BLaER1 treated with 17β-estradiol and CSF1 and Interleukin-3, amounts not matched to agents 10 nM and 100 nM (cell line): ENCODE data around the gene PAX7.
A peak's percentile ranks its signal among the peaks of the same experiment; 100 is the strongest.

Experiments
- H3K27ac ChIP-seq, 11 experiments: shearing (Covaris generic); formaldehyde crosslinking; 2 replicates each; pipeline ENCODE4 v1.8.1; 2022
- H3K27me3 ChIP-seq, 11 experiments: shearing (Covaris generic); formaldehyde crosslinking; 2 replicates each; pipeline ENCODE4 v1.8.1; 2022
- H3K36me3 ChIP-seq, 11 experiments: shearing (Covaris generic); formaldehyde crosslinking; 2 replicates each; pipeline ENCODE4 v1.8.1; 2022
- H3K4me1 ChIP-seq, 10 experiments: shearing (Covaris generic); formaldehyde crosslinking; 2 replicates each; pipeline ENCODE4 v1.8.1; 2022
- H3K4me2 ChIP-seq, 11 experiments: shearing (Covaris generic); formaldehyde crosslinking; 2 replicates each; pipeline ENCODE4 v1.8.1; 2022
- H3K4me3 ChIP-seq, 10 experiments: shearing (Covaris generic); formaldehyde crosslinking; 2 replicates each; pipeline ENCODE4 v1.8.1; 2022
- H3K9ac ChIP-seq, 11 experiments: shearing (Covaris generic); formaldehyde crosslinking; 2 replicates each; pipeline ENCODE4 v1.8.1; 2022
- H3K9me3 ChIP-seq, 11 experiments: shearing (Covaris generic); formaldehyde crosslinking; replicated peaks in 1 of 11; 2 replicates each; pipeline ENCODE4 v1.8.1; 2022
- H4K20me1 ChIP-seq, 11 experiments: shearing (Covaris generic); formaldehyde crosslinking; 2 replicates each; pipeline ENCODE4 v1.8.1; 2022
- Cebpa-rat ChIP-seq, 11 experiments: shearing (Covaris generic); IDR thresholded peaks; 2 replicates each; pipeline ENCODE4 v1.8.1; 2022

Gene PAX7

DNA sequence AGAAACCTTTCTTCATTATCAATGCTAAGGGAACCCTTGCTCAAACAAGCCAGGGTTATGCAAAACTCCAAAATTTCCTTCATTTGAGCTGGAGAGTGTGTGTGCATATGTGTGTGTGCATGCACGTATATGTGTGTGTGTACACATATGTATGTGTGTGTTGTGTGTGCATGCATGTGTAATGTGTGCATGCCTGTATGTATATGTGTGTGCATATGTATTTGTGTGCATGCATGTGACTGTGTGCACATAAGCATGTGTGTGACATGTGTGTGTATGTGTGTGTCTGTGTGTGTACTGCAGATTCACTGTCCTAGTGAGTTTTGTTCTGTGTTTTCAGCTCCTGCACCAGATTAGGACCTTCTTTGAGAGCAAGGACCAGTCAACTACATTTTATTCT, 28.2 kb downstream of the PAX7 start:
- Histone ChIP-seq H3K27ac (no peak overlapping the region), H4K20me1 (peaks cover 0 to 23% (median 0%) of the 10 kb centered on the region in 11 experiments; a peak in 7 of 22 replicates), H3K9ac (no peak overlapping the region), H3K4me2 (no peak overlapping the region), H3K9me3 (no peaks in the 10 kb centered on the region), H3K27me3 (peaks cover 0 to 23% (median 6%) of the 10 kb centered on the region in 11 experiments; a peak in 11 of 22 replicates), H3K4me1 (peaks cover 7 to 54% (median 46%) of the 10 kb centered on the region in 10 experiments; a peak in 19 of 20 replicates), H3K36me3 (no peaks in the 10 kb centered on the region), H3K4me3 (no peak overlapping the region)
- no peak for TF ChIP-seq Cebpa-rat (IDR thresholded peaks at IDR 0.05)

DNA sequence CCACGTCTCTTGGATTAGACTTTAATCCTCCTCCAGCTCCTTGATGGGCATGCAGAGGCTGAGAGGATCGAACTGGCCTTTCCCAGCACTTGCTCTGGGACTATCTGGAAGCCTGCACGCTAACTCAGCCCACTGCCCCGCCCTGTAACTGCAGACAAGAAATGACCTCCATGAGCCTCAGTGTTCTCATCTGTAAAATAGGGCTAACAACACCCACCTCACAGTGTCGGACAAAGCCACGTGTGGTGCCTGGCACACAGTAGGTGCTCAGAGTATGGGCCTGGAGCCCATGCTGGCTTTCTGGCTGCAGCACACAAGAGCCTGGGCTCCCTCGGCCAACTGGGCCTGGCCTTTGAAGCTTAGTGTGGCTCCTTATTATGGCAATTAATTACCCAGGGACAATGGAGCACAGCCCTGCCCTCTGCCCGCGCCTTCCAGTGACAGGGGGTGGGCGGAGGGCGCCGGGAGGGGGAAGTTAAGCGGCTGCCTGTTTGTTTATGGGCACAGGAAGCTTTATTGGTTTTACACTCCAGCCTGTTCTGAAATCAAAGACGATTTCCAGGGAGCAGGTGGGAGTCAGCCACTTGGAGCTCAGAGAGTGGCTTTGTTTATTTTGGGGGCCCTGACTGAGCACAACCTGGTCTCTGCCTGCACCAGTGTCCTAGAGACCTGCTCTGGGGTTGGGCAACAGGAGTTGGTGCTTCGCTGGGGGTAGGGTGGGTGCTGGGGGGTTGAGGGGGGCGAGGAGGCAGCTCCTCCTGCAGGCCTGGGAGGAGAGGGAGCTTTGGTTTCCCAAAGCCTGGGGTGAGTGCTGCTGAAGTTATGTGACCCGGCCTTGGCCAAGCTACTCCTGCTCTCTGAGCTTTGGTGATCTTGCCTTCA, 31.0 kb downstream of the PAX7 start:
- Histone ChIP-seq H3K4me1 (peaks cover 0 to 28% (median 19%) of the 10 kb centered on the region in 10 experiments; a peak in 13 of 20 replicates), H3K4me3 (no peak overlapping the region), H3K4me2 (peak overlapping the region in 7 of 11 experiments; percentile 38 to 59 (median 44); a peak in 13 of 22 replicates), H4K20me1 (peaks cover 0 to 25% (median 0%) of the 10 kb centered on the region in 11 experiments; a peak in 5 of 22 replicates), H3K36me3 (no peaks in the 10 kb centered on the region), H3K9me3 (no peaks in the 10 kb centered on the region), H3K27me3 (peaks cover 0 to 11% (median 0%) of the 10 kb centered on the region in 11 experiments; a peak in 4 of 22 replicates), H3K9ac (no peak overlapping the region), H3K27ac (no peak overlapping the region)
- no peak for TF ChIP-seq Cebpa-rat (IDR thresholded peaks at IDR 0.05)

DNA sequence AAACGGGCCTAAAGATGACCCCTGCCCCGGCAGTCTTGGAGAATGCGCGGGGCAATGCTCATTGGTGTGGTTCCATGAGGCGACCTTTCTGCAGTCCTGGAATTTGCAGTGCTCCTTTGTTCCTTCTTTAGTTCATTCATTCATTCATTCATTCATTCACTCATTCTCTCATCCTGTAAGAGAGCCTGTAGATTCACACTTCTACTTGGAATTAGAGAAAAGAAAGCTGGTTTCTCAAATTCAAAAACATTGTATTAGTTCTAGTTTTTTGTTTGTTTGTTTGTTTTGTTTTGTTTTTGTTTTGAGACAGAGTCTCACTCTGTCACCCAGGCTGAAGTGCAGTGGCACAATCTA, 31.6 kb downstream of the PAX7 start:
- no peak overlapping the region for H3K27ac ChIP-seq
- H3K27me3 ChIP-seq: peaks cover 0 to 12% (median 0%) of the 10 kb centered on the region in 11 experiments; a peak in 4 of 22 replicates
- no peaks in the 10 kb centered on the region for H3K9me3 ChIP-seq
- H4K20me1 ChIP-seq: peaks cover 0 to 25% (median 0%) of the 10 kb centered on the region in 11 experiments; a peak in 5 of 22 replicates
- no peak overlapping the region for H3K4me3 ChIP-seq
- no peak for TF ChIP-seq Cebpa-rat (IDR thresholded peaks at IDR 0.05)
- H3K36me3 ChIP-seq: no peaks in the 10 kb centered on the region
- peak overlapping the region in 3 of 11 experiments; percentile 40 to 49 (median 47); a peak in 4 of 22 replicates for H3K4me2 ChIP-seq
- no peak overlapping the region for H3K9ac ChIP-seq
- H3K4me1 ChIP-seq: peaks cover 0 to 27% (median 14%) of the 10 kb centered on the region in 10 experiments; a peak in 13 of 20 replicates

DNA sequence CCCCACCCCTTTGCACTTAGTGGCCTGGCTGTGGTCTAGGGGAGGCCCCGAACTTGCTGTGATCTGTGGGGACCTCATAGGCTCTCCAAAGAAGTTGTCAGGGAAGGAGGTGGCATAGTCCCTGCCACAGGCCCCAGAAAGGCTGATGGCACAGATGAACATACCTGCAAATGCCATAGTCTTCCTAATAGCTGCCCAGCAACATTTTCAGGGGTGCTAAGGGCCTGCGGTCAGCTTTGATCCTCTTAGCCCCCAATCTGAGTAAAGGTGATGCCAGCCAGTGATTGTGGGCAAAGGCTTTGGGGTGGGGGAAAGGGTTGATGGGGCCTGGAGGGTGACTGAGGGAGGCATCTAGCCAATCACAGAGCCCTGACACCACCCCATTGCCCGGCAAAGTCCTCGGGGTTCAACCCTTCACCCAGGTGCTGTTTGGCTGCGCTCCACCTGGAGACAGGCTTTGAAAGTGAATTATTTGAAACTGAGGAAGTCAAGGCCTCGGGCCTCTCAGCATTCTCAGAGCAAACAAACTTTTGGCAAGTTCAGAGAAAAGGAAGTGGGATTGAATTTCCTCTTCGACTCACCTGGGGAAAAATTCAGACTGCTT, 35.8 kb downstream of the PAX7 start:
- Histone ChIP-seq H3K4me1 (peaks cover 0 to 17% (median 6%) of the 10 kb centered on the region in 10 experiments; a peak in 12 of 20 replicates), H4K20me1 (peaks cover 0 to 20% (median 0%) of the 10 kb centered on the region in 11 experiments; a peak in 4 of 22 replicates), H3K36me3 (no peaks in the 10 kb centered on the region), H3K27ac (no peak overlapping the region), H3K4me3 (no peak overlapping the region), H3K9me3 (no peaks in the 10 kb centered on the region), H3K9ac (no peak overlapping the region), H3K4me2 (peak overlapping the region in 1 of 11 experiments; percentile 21; a peak in 1 of 22 replicates), H3K27me3 (peaks cover 0 to 9% (median 0%) of the 10 kb centered on the region in 11 experiments; a peak in 3 of 22 replicates)
- no peak for TF ChIP-seq Cebpa-rat (IDR thresholded peaks at IDR 0.05)

DNA sequence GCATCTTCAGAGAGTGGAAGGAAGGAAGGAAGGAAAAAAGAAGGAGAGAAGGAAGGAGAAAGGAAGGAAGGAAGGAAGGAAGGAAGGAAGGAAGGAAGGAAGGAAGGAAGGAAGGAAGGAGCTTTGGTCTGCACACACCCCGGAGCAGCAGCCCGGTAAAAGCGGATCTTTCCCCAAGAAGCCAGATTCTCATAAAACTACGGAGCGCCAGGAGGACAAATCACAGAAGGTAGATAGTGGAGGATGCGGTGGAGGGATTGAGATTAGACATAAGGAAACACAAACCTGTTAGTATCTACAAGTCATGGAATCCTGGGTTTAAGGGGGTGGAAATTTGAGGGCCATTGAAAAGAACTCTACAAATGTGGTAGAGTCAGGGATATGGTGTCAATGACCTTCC, 36.7 kb downstream of the PAX7 start:
- Histone ChIP-seq H3K27ac (no peak overlapping the region), H3K9me3 (no peaks in the 10 kb centered on the region), H3K4me2 (peak overlapping the region in 3 of 11 experiments; percentile 10 to 24 (median 21); a peak in 1 of 22 replicates), H4K20me1 (peaks cover 0 to 20% (median 0%) of the 10 kb centered on the region in 11 experiments; a peak in 4 of 22 replicates), H3K4me1 (peaks cover 0 to 10% (median 0%) of the 10 kb centered on the region in 10 experiments; a peak in 3 of 20 replicates), H3K27me3 (peaks cover 0 to 9% (median 0%) of the 10 kb centered on the region in 11 experiments; a peak in 3 of 22 replicates), H3K9ac (no peak overlapping the region), H3K4me3 (no peak overlapping the region), H3K36me3 (no peaks in the 10 kb centered on the region)
- TF ChIP-seq Cebpa-rat (IDR thresholded peaks at IDR 0.05): no peak

DNA sequence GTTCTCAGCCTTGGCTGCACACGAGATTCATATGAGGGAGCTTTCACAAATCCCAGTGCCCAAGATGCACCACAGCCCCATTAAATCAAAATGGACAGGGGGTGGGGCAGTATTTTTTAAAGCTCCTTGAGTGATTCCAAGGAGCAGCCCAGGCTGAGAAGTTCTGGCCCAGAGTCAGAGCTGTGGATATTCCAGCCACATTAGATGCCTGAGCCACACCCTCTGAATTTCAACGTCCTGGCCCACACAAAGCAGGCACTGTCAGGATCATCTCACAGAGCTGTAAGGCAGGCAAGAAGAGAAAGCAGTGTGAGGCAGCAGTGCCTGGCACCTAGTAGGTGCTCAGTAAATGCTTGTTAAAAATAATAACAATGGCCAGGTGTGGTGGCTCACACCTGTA, 37.4 kb downstream of the PAX7 start:
- Histone ChIP-seq H3K27ac (no peak overlapping the region), H3K4me3 (no peak overlapping the region), H3K36me3 (no peaks in the 10 kb centered on the region), H3K9me3 (no peaks in the 10 kb centered on the region), H3K4me1 (peaks cover 0 to 10% (median 0%) of the 10 kb centered on the region in 10 experiments; a peak in 3 of 20 replicates), H3K9ac (no peak overlapping the region), H3K4me2 (no peak overlapping the region), H4K20me1 (peaks cover 0 to 24% (median 0%) of the 10 kb centered on the region in 11 experiments; a peak in 5 of 22 replicates), H3K27me3 (peaks cover 0 to 10% (median 0%) of the 10 kb centered on the region in 11 experiments; a peak in 3 of 22 replicates)
- no peak for TF ChIP-seq Cebpa-rat (IDR thresholded peaks at IDR 0.05)

DNA sequence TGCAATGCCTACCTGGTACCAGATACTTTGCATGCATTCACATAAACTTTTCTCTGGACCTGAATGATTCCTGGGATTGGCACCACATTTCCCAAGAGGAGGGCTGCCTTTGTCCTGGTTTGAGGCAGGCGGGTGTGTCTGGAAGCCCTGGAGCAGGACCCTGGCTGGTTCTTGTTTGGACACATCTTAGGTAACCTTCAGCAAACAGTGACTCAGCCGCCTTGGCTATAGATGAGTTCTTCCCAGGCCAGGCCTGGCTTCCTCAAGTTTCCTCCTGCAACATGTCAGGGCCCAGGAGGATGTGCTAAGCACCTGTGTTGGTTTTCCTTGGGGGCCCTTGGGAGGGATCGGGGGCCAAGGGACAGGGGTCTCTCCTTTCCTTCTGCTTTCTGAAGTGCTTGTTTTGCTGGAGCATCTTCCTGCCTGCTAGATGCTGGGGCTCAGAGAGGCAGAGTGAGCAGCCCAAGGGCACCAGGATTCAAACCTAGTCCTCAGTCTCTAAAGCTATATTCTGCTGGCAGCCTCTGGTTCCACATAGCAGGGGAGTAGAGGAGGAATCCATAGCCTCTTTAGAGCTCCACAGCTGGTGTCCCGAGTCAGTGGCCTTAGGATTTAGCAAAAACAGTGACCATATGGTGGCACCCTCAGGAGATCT, 38.2 kb downstream of the PAX7 start:
- H3K27me3 ChIP-seq: peaks cover 0 to 18% (median 3%) of the 10 kb centered on the region in 11 experiments; a peak in 9 of 22 replicates
- H3K4me3 ChIP-seq: no peak overlapping the region
- H3K9me3 ChIP-seq: no peaks in the 10 kb centered on the region
- no peaks in the 10 kb centered on the region for H3K36me3 ChIP-seq
- H3K4me1 ChIP-seq: peaks cover 0 to 10% (median 0%) of the 10 kb centered on the region in 10 experiments; a peak in 3 of 20 replicates
- no peak overlapping the region for H3K4me2 ChIP-seq
- H3K27ac ChIP-seq: no peak overlapping the region
- no peak overlapping the region for H3K9ac ChIP-seq
- TF ChIP-seq Cebpa-rat (IDR thresholded peaks at IDR 0.05): no peak
- peaks cover 0 to 24% (median 0%) of the 10 kb centered on the region in 11 experiments; a peak in 5 of 22 replicates for H4K20me1 ChIP-seq

DNA sequence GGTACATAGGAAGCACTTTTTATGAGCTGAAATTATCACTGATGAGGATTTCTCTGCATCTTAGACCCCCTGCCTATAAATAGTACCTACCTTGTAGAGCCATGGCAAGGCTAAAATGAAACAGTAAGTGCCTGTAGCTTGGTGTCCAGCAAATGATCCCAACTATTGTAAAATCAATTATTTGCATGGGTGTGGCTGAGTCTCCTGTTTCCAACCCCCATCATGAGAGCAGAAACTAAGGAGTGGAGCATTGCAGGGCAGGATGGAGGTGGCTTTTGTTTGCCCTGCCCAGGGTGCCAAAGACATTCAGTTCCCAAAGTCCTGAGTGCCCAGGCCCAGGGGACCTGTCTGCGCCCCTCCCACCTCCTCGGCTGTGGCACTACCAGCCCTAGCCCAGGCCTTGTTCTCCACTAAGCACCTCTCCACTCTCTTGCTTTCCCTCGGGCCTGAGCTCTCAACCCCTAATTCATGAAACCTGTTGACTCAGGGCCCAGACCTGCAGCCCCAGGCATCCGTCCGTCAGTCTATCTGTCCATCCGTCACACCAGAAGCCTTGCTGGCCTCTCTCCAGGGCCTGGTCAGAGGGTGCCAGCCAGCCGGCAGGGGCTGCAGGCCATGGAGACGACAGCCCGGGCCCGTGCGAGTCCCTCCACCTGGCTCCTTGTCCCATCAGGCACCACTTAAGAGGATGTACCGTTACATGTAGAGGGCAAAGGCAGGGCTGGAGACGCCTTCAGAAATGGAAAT, 39.6 kb downstream of the PAX7 start:
- Histone ChIP-seq H3K27me3 (peaks cover 4 to 32% (median 17%) of the 10 kb centered on the region in 11 experiments; a peak in 16 of 22 replicates), H3K4me1 (peaks cover 0 to 10% (median 0%) of the 10 kb centered on the region in 10 experiments; a peak in 3 of 20 replicates), H3K27ac (no peak overlapping the region), H4K20me1 (peaks cover 0 to 25% (median 0%) of the 10 kb centered on the region in 11 experiments; a peak in 5 of 22 replicates), H3K9me3 (no peaks in the 10 kb centered on the region), H3K4me2 (no peak overlapping the region), H3K36me3 (no peaks in the 10 kb centered on the region), H3K9ac (no peak overlapping the region), H3K4me3 (no peak overlapping the region)
- TF ChIP-seq Cebpa-rat (IDR thresholded peaks at IDR 0.05): no peak
